Transverse colon (tissue), 4 donors: ENCODE results near the gene ROBO1.

Source experiments
- POLR2AphosphoS5 ChIP-seq, 3 donors: sonication (generic); formaldehyde crosslinking; IDR thresholded peaks; one replicate each; pipeline ENCODE4 v1.6.1; 2016; ENCODE audit warnings: antibody characterized with exemption in 3 of 3
- TF ChIP-seq, protein P1 (sequence below), 5 experiments: fragments of 200-600 bp in 3 of 5; fragments of 450-650 bp in 2 of 5; sonication (generic) in 3 of 5; IDR thresholded peaks; 1 replicate in 2 of 5; 2 replicates in 3 of 5; pipeline ENCODE4 v1.5.1; 2016 to 2017; ENCODE audit warnings: antibody characterized with exemption in 5 of 5, inconsistent platforms in 3 of 5, mild to moderate bottlenecking in 2 of 5, moderate library complexity in 1 of 5

GRCh38 chr3:78838362-78838761 is 929.4 kb downstream of the ROBO1 start:
- TF ChIP-seq, protein P1, sequence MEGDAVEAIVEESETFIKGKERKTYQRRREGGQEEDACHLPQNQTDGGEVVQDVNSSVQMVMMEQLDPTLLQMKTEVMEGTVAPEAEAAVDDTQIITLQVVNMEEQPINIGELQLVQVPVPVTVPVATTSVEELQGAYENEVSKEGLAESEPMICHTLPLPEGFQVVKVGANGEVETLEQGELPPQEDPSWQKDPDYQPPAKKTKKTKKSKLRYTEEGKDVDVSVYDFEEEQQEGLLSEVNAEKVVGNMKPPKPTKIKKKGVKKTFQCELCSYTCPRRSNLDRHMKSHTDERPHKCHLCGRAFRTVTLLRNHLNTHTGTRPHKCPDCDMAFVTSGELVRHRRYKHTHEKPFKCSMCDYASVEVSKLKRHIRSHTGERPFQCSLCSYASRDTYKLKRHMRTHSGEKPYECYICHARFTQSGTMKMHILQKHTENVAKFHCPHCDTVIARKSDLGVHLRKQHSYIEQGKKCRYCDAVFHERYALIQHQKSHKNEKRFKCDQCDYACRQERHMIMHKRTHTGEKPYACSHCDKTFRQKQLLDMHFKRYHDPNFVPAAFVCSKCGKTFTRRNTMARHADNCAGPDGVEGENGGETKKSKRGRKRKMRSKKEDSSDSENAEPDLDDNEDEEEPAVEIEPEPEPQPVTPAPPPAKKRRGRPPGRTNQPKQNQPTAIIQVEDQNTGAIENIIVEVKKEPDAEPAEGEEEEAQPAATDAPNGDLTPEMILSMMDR (IDR thresholded peaks at IDR 0.05), result no peak
- TF ChIP-seq POLR2AphosphoS5 (IDR thresholded peaks at IDR 0.05), result no peak
